Ishikawa (cell line): ENCODE results near the gene PREX1.

Experiments
- CEBPB ChIP-seq: IDR thresholded peaks from 2 replicates; pipeline ENCODE4 v1.6.1; 2012
- CREB1 ChIP-seq: IDR thresholded peaks from 2 replicates; pipeline ENCODE4 v1.6.1; 2012; ENCODE audit warnings: low read depth
- EGR1 ChIP-seq: IDR thresholded peaks from 2 replicates; pipeline ENCODE4 v1.6.1; 2012
- EP300 ChIP-seq: IDR thresholded peaks from 2 replicates; pipeline ENCODE4 v1.6.1; 2012; ENCODE audit warnings: borderline replicate concordance
- FOXM1 ChIP-seq: IDR thresholded peaks from 2 replicates; pipeline ENCODE4 v1.6.1; 2012; ENCODE audit warnings: low read depth, borderline replicate concordance
- RAD21 ChIP-seq: IDR thresholded peaks from 2 replicates; pipeline ENCODE4 v1.6.1; 2012; ENCODE audit warnings: low read depth
- TAF1 ChIP-seq: IDR thresholded peaks from 2 replicates; pipeline ENCODE4 v1.6.1; 2012; ENCODE audit warnings: low read depth, mild to moderate bottlenecking
- TCF12 ChIP-seq: IDR thresholded peaks from 2 replicates; pipeline ENCODE4 v1.6.1; 2012; ENCODE audit warnings: low read depth
- TEAD4 ChIP-seq: IDR thresholded peaks from 2 replicates; pipeline ENCODE4 v1.6.1; 2012
- USF1 ChIP-seq: IDR thresholded peaks from 2 replicates; pipeline ENCODE4 v1.6.1; 2012
- YY1 ChIP-seq: IDR thresholded peaks from 2 replicates; pipeline ENCODE4 v1.6.1; 2012; ENCODE audit warnings: low read depth
- ZBTB7A ChIP-seq: IDR thresholded peaks from 2 replicates; pipeline ENCODE4 v1.6.1; 2012; ENCODE audit warnings: low read depth
- TF ChIP-seq, protein P1 (sequence below): IDR thresholded peaks from 2 replicates; pipeline ENCODE4 v1.6.1; 2012
- TF ChIP-seq, protein P2 (sequence below): IDR thresholded peaks from 2 replicates; pipeline ENCODE4 v1.6.1; 2012; ENCODE audit warnings: low read depth, mild to moderate bottlenecking

GRCh38 chr20:48617481-48617880, 210.3 kb downstream of the PREX1 start:
- TF ChIP-seq, protein P1, sequence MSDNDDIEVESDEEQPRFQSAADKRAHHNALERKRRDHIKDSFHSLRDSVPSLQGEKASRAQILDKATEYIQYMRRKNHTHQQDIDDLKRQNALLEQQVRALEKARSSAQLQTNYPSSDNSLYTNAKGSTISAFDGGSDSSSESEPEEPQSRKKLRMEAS: no peak
- TF ChIP-seq RAD21: no peak
- no peak for TF ChIP-seq TEAD4
- no peak for TF ChIP-seq TAF1
- no peak for TF ChIP-seq CEBPB
- TF ChIP-seq EP300: no peak
- no peak for TF ChIP-seq USF1
- no peak for TF ChIP-seq FOXM1
- no peak for TF ChIP-seq ZBTB7A
- no peak for TF ChIP-seq TCF12
- no peak for TF ChIP-seq CREB1
- TF ChIP-seq EGR1: no peak
- TF ChIP-seq, protein P2, sequence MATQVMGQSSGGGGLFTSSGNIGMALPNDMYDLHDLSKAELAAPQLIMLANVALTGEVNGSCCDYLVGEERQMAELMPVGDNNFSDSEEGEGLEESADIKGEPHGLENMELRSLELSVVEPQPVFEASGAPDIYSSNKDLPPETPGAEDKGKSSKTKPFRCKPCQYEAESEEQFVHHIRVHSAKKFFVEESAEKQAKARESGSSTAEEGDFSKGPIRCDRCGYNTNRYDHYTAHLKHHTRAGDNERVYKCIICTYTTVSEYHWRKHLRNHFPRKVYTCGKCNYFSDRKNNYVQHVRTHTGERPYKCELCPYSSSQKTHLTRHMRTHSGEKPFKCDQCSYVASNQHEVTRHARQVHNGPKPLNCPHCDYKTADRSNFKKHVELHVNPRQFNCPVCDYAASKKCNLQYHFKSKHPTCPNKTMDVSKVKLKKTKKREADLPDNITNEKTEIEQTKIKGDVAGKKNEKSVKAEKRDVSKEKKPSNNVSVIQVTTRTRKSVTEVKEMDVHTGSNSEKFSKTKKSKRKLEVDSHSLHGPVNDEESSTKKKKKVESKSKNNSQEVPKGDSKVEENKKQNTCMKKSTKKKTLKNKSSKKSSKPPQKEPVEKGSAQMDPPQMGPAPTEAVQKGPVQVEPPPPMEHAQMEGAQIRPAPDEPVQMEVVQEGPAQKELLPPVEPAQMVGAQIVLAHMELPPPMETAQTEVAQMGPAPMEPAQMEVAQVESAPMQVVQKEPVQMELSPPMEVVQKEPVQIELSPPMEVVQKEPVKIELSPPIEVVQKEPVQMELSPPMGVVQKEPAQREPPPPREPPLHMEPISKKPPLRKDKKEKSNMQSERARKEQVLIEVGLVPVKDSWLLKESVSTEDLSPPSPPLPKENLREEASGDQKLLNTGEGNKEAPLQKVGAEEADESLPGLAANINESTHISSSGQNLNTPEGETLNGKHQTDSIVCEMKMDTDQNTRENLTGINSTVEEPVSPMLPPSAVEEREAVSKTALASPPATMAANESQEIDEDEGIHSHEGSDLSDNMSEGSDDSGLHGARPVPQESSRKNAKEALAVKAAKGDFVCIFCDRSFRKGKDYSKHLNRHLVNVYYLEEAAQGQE: no peak
- TF ChIP-seq YY1: no peak
